WERI-Rb-1 (cell line): Measurements from ENCODE around the gene SOX5.
"Not testable (repeated sequence)": the region's sequence is repeated elsewhere in the genome, so short reads cannot be mapped to it uniquely, and the experiment has no call there.

Source experiments
- DNase-seq: peaks from one replicate; pipeline ENCODE4 v3.0.0-alpha.2; 2020
- H3K27ac ChIP-seq: fragments of 250-450 bp; sonication (Bioruptor Pico); 2 replicates; pipeline ENCODE4 v1.5.1; 2020; ENCODE audit warnings: mild to moderate bottlenecking, moderate library complexity
- H3K27me3 ChIP-seq: fragments of 250-450 bp; sonication (Bioruptor Pico); 2 replicates; pipeline ENCODE4 v1.5.1; 2021; ENCODE audit warnings: mild to moderate bottlenecking, low read depth, moderate library complexity; ENCODE audit not compliant: insufficient read depth, severe bottlenecking
- H3K36me3 ChIP-seq: fragments of 250-450 bp; sonication (Bioruptor Pico); 2 replicates; pipeline ENCODE4 v1.5.1; 2020; ENCODE audit warnings: mild to moderate bottlenecking, moderate library complexity
- H3K4me3 ChIP-seq: 2 replicates; pipeline ENCODE4 v1.5.1; 2011; ENCODE audit warnings: low read depth, mild to moderate bottlenecking, control low read depth, low read length
- H3K9me3 ChIP-seq: fragments of 250-450 bp; sonication (Bioruptor Pico); 2 replicates; pipeline ENCODE4 v1.5.1; 2021; ENCODE audit warnings: mild to moderate bottlenecking, moderate library complexity; ENCODE audit not compliant: severe bottlenecking
- TF ChIP-seq, protein P1 (sequence below): IDR thresholded peaks from 2 replicates; pipeline ENCODE4 v1.5.1; 2011; ENCODE audit warnings: low read depth, mild to moderate bottlenecking, control low read depth, inconsistent platforms, low read length

Gene SOX5

GRCh38 chr12:23726646-23727045 lies 222.8 kb downstream of the SOX5 start:
- Histone ChIP-seq H3K27me3 (no peaks in the 10 kb centered on the region), H3K9me3 (no peaks in the 10 kb centered on the region), H3K4me3 (no peak overlapping the region), H3K36me3 (no peaks in the 10 kb centered on the region), H3K27ac (no peak overlapping the region)
- TF ChIP-seq, protein P1, sequence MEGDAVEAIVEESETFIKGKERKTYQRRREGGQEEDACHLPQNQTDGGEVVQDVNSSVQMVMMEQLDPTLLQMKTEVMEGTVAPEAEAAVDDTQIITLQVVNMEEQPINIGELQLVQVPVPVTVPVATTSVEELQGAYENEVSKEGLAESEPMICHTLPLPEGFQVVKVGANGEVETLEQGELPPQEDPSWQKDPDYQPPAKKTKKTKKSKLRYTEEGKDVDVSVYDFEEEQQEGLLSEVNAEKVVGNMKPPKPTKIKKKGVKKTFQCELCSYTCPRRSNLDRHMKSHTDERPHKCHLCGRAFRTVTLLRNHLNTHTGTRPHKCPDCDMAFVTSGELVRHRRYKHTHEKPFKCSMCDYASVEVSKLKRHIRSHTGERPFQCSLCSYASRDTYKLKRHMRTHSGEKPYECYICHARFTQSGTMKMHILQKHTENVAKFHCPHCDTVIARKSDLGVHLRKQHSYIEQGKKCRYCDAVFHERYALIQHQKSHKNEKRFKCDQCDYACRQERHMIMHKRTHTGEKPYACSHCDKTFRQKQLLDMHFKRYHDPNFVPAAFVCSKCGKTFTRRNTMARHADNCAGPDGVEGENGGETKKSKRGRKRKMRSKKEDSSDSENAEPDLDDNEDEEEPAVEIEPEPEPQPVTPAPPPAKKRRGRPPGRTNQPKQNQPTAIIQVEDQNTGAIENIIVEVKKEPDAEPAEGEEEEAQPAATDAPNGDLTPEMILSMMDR, result no peak
- no peak for DNase-seq

GRCh38 chr12:23722655-23723054 lies 226.8 kb downstream of the SOX5 start:
- Histone ChIP-seq H3K27me3 (no peaks in the 10 kb centered on the region), H3K4me3 (no peak overlapping the region), H3K27ac (no peak overlapping the region), H3K36me3 (no peaks in the 10 kb centered on the region), H3K9me3 (no peaks in the 10 kb centered on the region)
- DNase-seq, result no peak
- TF ChIP-seq, protein P1, result no peak

- no peaks in the 10 kb centered on the region for H3K27me3 ChIP-seq
- no peak overlapping the region for H3K27ac ChIP-seq
- H3K36me3 ChIP-seq, result no peaks in the 10 kb centered on the region
- TF ChIP-seq, protein P1, result no peak
- H3K9me3 ChIP-seq, result no peaks in the 10 kb centered on the region
- no peak for DNase-seq
- no peak overlapping the region for H3K4me3 ChIP-seq
These were observed 228.2 kb downstream of the SOX5 start for GRCh38 chr12:23721268-23721667.

DNA sequence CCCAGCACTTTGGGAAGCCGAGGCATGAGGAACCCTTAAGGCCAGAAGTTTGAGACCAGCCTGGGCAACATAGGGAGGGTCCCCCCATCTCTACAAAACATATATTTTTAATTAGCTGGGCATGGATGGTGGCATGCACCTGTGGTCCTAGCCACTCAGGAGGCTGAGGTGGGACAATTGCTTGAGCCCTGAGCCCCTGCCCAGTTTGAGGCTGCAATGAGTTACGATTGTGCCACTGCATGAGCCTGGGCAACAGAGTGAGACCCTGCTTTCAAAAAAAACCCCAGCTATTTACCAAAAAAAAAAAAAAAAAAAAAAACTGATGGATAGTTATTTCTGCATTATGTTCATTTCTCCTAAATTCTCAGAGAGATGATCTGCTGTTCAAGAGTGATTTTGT lies 230.0 kb downstream of the SOX5 start:
- DNase-seq, result no peak

GRCh38 chr12:23710361-23710760 lies 239.1 kb downstream of the SOX5 start:
- H3K27me3 ChIP-seq, H3K36me3 ChIP-seq, H3K27ac ChIP-seq, H3K9me3 ChIP-seq, DNase-seq, H3K4me3 ChIP-seq: not testable (repeated sequence)

More for the DNA sequence above, 230.0 kb downstream of the SOX5 start:
- H3K4me3 ChIP-seq, result no peak overlapping the region
- H3K27me3 ChIP-seq, result no peaks in the 10 kb centered on the region
- no peak overlapping the region for H3K27ac ChIP-seq
- no peaks in the 10 kb centered on the region for H3K36me3 ChIP-seq
- TF ChIP-seq, protein P1, result no peak
- no peaks in the 10 kb centered on the region for H3K9me3 ChIP-seq

- TF ChIP-seq, protein P1, result no peak
- H3K27ac ChIP-seq, result no peak overlapping the region
- H3K36me3 ChIP-seq, result no peaks in the 10 kb centered on the region
- no peak overlapping the region for H3K4me3 ChIP-seq
- DNase-seq, result no peak
- no peaks in the 10 kb centered on the region for H3K27me3 ChIP-seq
- no peaks in the 10 kb centered on the region for H3K9me3 ChIP-seq
These were observed 241.2 kb downstream of the SOX5 start for GRCh38 chr12:23708185-23708837.
